Non-pigmented ciliary epithelial cell (primary cell): Measurements from ENCODE around the gene CNTNAP4.

ENCODE experiments used
- DNase-seq: peaks from one replicate; pipeline ENCODE4 v3.0.0-alpha.2; 2010; ENCODE audit warnings: low read depth

CNTNAP4 gene

GRCh38 chr16:76396977-76397376 is 119.8 kb downstream of the CNTNAP4 start:
- DNase-seq, result no peak

GRCh38 chr16:76409706-76410105 is 132.5 kb downstream of the CNTNAP4 start:
- DNase-seq, result no peak

DNA sequence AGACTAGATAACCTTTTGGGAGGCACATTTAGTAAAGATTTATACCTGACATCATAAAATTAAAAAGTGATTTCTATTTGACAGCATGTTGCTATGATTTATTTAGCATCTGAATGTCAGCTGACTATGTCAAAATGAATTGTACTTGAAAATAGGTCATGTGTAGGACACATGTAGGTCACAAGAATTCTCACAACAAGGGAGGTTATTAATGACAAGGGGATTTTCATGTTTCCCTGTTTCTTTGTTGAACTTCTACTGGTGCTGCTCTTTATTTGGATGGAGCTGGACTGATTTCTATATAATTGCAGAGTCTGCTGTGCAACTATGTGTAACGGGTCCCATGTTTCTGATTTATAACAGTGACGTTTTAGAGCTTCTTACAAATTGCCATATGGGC is 144.4 kb downstream of the CNTNAP4 start:
- DNase-seq, result no peak

DNA sequence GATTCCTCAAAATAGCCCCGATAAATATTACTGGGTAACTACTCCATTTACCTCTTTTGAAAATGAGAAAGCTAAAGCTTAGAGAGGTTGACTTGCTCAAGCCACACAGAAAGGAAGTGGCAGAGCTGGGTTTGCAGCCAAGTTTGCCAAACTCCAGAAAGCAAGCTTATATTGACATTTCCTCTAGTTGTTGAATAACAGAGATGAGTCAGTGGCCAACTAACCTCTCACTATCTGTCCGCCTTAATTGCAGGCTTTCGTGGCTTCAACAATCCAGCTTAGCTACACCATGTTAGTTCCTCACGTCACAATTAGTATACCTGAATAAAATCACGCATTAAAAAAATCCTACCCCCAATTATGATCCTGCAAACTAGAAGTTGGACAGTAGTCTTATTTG is 151.7 kb downstream of the CNTNAP4 start:
- DNase-seq, result no peak

DNA sequence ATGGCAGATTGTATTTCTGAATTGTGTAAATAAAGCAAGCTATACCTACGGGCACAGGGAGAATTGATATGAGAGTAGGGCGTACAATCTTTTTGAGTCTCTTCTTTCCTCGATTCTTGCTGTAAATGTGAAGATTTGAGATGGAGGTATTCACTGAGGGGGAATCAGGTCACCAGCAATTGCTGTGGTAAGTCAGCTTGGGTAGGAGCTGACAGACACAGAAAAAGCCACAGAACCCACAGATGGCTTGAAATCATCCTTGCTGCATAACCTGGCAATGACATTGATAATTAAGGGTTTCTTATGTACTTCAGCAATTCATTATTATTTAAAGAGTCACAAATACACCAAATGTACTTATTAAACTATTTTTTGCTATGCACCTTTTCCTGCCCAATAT is 164.2 kb downstream of the CNTNAP4 start:
- no peak for DNase-seq

- no peak for DNase-seq
Measured at GRCh38 chr16:76441876-76442275, 164.7 kb downstream of the CNTNAP4 start.

GRCh38 chr16:76443973-76444372 is 166.8 kb downstream of the CNTNAP4 start:
- DNase-seq, result no peak

GRCh38 chr16:76444832-76445231 is 167.6 kb downstream of the CNTNAP4 start:
- no peak for DNase-seq

DNA sequence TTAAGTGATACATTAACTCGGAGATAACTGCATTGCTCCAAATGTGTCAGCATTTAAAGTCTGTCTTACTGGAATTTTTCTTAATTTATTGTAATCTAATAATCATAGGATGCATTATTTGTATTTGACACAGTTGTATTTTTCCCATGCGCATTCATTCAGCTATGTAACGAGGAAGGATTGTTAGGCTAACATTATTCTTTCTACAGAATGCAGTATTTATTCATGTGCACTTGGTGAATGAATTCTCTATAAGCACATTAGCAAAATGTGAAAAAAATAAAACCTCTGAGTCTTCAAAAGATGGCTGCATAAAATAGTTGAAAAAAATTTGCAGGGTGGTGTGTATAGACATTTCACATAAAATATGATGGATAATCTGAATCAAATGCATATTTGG is 168.6 kb downstream of the CNTNAP4 start:
- DNase-seq, result no peak

GRCh38 chr16:76446251-76446650 is 169.1 kb downstream of the CNTNAP4 start:
- no peak for DNase-seq

DNA sequence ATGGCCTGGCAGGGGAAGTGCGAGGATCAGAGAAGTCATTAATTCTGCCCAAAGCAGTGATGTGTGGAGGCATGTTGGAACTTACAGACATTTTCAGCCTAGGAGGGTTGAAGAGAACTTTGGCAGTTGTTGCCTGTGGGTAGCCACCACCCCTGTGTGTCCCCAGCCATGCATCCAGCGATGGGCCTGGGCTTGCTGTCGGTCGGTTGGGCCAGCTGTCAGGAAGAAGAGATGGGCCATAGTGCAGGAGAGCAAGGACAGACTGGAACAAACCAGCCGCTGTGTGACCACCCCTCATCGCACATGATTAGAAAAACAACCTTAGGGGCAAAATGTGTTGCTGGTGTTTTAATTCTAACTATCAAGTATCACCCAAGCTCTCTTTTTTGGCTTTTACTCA is 173.7 kb downstream of the CNTNAP4 start:
- DNase-seq, result no peak

- DNase-seq, result no peak
Measured at GRCh38 chr16:76455257-76455656, 178.1 kb downstream of the CNTNAP4 start.

- DNase-seq, result no peak
Measured at GRCh38 chr16:76456016-76456415, 178.8 kb downstream of the CNTNAP4 start.

GRCh38 chr16:76459111-76459510 is 181.9 kb downstream of the CNTNAP4 start:
- DNase-seq, result no peak

- DNase-seq, result no peak
Measured at GRCh38 chr16:76461836-76462235, 184.6 kb downstream of the CNTNAP4 start.

DNA sequence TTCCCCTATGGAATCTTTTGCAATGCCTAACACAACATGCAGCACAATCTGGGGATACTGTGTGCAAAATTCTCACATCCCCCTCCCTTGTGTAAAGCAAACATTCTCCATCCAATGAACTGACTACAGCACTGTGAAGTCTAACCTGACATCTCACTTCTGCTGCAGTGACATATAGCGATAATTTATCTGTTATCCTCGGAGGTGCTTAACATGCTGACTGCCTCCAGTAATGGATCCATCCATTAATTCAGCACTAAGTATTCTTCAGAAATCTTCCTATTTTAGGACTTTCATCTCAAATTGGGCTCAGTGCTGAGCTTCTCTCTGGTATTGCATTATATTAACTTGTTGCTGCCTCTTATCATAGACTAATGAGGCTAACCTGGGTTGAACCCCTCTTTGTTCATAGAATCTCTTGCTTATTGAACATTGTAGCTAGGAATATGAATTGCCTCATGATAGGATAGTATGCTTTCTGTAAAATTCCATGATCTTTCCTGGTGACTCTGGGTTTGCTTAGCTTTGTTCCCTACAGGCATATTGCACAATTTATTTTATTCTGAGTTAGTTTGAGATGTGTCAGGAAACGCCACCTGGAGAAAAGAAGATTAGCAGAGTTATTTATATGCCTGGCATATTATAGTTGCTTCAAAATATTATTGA is 187.9 kb downstream of the CNTNAP4 start:
- DNase-seq, result no peak

DNA sequence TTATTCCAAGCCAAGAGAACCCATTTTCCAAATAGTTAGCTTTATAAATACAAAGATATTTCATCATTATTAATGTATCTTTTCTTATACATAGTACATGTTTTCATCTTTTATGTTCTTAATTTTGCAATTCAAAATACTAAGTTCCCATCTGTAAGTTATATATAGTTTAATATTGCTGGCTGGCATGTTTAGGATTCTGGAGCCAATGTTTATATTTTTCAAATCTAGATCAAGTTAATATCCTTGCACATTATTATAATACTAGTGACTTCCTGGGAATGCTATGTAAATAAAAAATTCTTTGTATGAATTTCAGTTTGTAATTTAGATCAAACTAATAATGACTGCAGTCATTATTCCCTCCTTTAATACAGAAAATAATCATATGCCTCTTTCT is 189.7 kb downstream of the CNTNAP4 start:
- no peak for DNase-seq

- DNase-seq, result no peak
Measured at GRCh38 chr16:76474048-76474447, 196.8 kb downstream of the CNTNAP4 start.

DNA sequence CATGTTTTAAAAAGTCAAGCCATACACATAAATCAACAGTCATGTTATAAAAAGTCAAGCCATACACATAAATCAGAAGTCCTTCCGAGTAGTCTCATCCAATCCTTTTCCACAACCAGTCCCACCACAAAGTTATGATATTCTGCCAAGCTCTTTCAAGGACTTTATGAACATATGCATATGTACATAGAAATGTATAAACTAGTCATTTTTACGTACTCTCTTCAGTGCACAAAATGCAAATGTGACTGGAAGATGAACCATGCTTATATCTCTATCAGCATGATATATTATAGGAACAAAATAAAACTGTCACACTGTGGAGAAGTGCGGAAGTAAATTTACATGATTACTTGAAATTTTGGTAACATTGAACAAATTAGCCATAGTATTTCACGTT is 200.9 kb downstream of the CNTNAP4 start:
- DNase-seq, result no peak

DNA sequence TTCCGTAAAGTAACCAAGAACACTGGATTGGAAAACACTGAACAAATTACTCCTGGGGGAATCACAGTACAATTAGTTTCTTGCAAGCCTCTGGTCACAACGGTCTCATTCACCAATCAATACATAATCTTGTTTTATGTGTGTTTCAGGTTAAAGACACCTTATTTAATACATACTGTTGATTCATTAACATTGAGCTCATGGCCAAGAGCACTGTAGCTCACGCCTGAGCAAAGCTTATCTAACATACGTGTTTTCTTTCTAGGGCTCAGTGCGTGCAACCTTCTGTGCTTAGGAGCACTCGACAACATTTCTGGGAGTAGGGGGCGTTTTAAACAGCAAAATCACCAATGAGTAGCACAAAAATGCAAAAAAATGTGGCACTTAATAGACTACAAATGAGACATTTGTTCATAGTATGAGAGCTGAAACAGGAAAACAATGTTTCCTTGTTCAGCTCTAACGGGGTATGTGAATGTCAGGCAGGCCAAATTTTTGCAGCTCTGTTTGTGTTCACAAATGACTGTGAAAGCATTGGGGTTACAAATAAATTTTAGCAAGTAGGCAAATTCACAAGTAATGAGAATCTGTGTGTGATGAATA is 206.2 kb downstream of the CNTNAP4 start:
- no peak for DNase-seq

DNA sequence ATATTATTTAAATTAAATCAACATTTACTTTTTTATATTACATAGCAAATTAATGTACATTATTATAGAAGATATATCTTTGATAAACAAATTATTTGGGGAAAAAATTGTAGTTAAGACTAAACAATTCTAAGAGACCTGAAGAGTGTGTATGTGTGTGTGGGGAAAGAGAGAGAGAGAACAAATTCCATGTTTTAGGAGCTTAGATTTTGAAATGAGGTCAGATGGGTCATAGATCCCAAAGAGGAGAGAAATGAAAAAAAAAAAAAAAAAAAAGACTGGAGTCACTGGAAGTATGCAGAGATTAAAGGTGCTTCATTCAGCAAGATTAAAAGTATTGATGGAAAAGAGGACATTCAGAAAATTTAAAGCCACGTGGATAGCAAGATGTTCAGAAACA is 206.8 kb downstream of the CNTNAP4 start:
- DNase-seq, result no peak

- no peak for DNase-seq
Measured at GRCh38 chr16:76486740-76487139, 209.5 kb downstream of the CNTNAP4 start.

DNA sequence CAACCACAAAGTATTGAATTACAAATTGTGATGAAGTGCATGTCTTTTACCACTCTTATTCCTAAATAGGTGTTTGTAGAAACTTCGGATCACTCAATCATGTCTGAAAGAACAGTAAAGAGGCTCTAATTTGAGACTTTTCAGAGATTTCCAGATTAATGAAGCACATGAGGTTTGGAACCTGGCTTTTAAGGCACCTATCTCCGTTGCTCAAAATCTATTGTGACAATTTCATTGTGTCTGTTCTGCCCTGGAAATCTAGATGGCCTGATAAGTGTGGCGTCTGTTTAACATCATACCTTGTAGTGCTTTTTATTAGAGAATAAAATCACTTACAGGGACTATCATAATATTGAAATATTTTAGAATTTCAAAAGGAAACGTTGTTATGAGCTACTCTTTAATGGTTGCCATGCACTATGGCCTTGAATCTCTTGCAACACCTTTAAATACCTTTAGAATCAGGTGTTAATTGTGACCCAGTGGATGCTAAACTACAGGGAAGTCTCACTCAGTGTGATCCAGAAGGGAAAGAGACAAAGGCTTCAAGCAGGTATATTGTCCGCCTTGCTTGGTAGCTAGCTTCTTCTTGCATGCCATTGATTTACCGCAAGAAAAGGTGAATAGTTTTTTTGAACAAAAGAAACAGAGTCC is 210.3 kb downstream of the CNTNAP4 start:
- no peak for DNase-seq

DNA sequence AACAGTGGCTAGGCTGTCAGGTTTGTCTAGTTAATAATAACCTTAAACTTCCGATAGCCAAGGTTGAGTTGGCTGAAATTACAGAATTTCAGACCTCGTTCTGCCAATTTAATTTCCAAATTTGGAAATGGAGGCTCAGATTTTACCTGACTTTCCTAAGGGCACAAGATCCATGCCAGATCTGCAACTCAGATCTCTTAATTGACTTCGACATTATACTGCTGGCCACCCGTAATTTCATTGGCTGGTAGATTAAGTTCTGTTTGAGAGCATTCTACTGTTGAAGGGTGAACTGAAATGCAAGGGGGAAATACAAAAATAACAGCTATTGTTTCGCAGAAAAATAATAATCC is 210.8 kb downstream of the CNTNAP4 start:
- no peak for DNase-seq
